GM19193 (cell line): ENCODE data around the gene SEMA3C.

ENCODE experiments used
- POLR2A ChIP-seq: IDR thresholded peaks from 4 replicates; pipeline ENCODE4 v1.6.1; 2011; ENCODE audit not compliant: insufficient read depth, insufficient read length; ENCODE audit errors: extremely low read depth

SEMA3C gene

DNA sequence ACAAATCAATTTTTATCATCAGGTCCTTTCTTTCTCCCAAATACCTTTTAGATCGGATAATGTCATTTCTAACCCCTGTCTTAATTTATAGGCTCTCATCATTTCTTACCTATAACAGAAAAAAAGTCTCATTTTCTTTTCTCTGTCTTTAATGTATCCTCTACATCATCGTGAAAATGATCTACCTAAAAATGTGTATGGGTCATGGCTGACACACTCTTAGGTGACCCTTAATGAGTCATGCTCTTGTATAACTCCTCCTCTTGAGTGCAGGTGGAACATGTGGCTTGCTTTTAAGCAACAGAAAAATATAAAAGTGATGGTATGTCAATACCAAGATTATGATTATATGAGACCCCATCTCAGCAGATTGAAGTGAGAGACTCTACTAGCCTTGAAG, 139.4 kb downstream of the SEMA3C start:
- no peak for TF ChIP-seq POLR2A

DNA sequence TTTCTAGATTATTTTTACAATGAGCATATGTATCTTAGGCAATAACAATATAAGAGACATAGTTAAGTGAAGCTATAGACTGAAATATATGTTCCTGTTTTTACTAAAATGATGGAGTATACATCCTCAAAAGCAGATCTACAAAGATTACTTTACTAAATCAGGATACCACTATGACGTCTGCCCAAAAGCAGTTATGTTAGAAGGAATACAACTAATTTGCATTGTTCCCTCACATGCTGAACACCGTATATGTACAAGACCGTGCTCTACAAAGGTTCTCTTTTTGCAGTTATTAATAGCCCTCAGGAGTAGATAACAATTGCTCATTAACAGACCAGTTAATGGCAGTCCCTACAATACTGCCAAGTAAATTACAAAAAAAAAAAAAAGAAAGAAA, 143.0 kb downstream of the SEMA3C start:
- TF ChIP-seq POLR2A, result no peak

- TF ChIP-seq POLR2A, result no peak
These were observed 143.4 kb downstream of the SEMA3C start for GRCh38 chr7:80775482-80775881.

- TF ChIP-seq POLR2A, result no peak
These were observed 144.0 kb downstream of the SEMA3C start for GRCh38 chr7:80774843-80775242.

DNA sequence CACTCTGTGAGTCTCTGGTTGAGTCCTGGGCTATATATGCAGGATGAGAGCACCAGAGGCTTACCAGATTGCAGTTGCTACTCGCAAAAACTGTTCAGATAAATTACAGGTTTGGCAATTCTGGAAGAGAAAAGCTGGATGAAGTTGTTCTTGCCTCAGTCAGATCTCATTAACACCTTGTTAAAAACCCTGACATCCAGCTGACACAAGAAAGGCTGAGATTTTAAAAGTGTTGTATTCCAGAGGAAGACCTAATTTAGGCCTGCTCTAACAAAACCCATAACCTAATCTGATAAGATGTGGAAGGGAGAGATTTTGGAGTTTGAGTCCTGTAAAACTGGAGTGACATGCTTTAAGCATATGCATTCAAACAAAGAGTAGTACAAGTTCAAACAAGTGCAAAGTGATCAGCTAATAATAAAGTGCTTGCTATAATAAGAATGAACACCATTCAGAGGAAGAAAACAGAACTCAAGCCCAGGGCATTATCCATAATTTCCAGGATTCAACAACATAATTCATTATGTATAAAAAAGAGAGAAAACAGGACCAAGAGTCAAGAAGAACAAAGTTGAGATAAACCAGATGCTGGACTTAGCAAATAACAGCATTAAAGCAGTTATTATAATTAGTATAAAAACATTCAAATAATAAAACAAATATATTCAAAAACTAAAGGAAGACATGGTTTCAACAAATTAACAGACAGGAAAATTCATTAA, 144.9 kb downstream of the SEMA3C start:
- TF ChIP-seq POLR2A, result no peak

GRCh38 chr7:80772347-80772993, 146.4 kb downstream of the SEMA3C start:
- no peak for TF ChIP-seq POLR2A

GRCh38 chr7:80771523-80771922, 147.3 kb downstream of the SEMA3C start:
- no peak for TF ChIP-seq POLR2A

- TF ChIP-seq POLR2A, result no peak
These were observed 148.2 kb downstream of the SEMA3C start for GRCh38 chr7:80770675-80771081.

DNA sequence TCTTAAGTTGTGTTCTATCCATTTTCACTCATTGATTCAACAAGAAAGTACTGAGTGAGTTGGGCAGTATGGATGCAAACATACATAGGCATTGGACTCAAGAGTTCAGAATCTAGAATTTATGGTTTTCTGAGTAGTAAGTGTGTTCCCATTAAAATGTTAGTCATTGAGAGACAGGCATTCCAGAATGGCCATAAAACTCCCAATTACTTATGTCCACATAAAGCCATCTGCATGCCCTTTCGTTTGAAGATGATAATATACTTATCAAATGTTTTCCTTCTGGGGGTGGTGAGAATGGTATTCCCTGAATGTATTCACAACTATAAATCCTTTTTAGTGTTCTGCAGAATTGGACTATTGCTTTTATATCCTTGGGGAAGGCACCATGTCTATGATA, 148.8 kb downstream of the SEMA3C start:
- TF ChIP-seq POLR2A, result no peak

- TF ChIP-seq POLR2A, result no peak
These were observed 150.1 kb downstream of the SEMA3C start for GRCh38 chr7:80768756-80769155.

DNA sequence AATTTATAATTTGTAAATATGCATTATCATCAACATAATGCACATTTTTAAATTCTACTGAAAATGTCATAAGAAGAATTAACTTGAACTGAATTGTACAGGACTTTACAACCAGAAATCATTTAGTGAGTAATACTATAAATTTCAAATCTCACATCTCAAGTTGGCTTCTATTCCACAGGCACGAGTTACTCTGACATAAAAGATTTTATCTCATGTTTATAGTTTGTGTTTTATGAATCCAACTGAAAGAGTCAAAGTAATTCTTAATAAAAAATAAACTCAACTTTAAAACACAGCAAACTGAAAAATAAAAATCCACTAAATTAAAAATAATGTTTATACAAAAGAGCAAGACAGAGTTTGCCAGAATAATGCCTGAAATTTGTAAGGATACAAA, 151.2 kb downstream of the SEMA3C start:
- TF ChIP-seq POLR2A, result no peak

GRCh38 chr7:80766724-80767123, 152.1 kb downstream of the SEMA3C start:
- no peak for TF ChIP-seq POLR2A

DNA sequence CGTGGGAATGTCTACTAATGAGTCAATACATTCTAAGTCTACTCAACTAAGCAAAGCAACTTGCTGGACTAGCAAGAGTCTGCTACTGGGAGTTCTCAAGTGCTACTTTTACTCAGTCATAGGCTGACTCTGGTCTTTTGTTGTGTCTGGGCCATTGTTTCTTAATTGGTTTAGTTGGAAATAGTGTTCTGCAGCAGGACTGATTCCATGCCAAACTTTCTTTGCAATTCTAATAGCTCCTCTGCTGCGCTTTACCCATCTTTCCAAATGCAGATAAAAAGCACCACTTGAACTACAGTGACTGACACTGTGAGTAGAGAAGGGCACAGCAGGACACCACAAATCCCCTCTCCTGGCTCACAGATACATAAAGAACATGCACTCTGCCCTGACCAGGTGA, 154.7 kb downstream of the SEMA3C start:
- TF ChIP-seq POLR2A, result no peak

DNA sequence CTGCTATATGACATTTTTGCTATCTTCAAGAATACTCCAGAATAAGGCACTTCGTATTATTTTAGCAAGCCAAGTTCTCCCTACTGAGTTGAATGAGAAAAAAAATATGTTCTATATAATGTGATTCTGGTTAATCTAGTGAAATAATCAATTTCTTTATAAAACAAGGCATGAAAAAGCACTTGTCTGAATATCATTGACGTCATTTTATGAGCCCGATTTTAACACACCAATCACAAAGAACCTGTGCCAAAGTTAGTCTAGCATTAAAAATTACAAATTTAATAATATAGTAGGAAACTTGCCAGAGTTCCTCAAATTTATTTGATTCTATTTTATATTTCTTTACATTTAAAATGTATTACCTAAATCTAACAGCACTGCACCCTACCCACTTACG, 155.1 kb downstream of the SEMA3C start:
- TF ChIP-seq POLR2A, result no peak

GRCh38 chr7:80763289-80763688, 155.6 kb downstream of the SEMA3C start:
- TF ChIP-seq POLR2A, result no peak

DNA sequence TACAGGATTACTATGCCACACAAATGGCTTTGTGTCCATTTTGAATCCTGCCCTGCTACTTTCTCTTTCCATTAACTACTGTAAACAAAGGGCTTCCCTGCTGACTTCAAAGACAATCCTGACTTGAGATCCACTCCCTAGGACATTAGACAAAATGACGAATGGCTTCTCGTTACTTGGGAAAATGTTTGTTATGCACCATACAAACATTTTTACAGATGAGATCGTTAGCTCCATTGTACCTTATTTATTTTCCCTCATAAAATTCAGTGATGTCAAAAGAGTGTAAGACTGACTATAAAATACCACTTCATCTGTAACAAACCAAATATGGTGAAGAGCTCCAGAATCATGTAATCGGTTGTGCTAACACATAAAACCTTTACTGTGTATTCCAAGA, 158.6 kb downstream of the SEMA3C start:
- no peak for TF ChIP-seq POLR2A
